WTC11 (cell line): ENCODE results near the gene RPS27. TPM values are rescaled to one million over a fixed set of nuclear protein-coding genes. Genes with fewer than 3 reads are reported as not detected.

Experiments used
- ATF1 ChIP-seq: sonication (generic); formaldehyde crosslinking; IDR thresholded peaks from 2 replicates; pipeline ENCODE4 v1.8.1; 2023; ENCODE audit warnings: mild to moderate bottlenecking, moderate library complexity, missing genetic modification reagents
- ATF2 ChIP-seq: sonication (generic); formaldehyde crosslinking; IDR thresholded peaks from 2 replicates; pipeline ENCODE4 v1.8.1; 2022; ENCODE audit warnings: low read depth, missing genetic modification reagents, borderline replicate concordance
- CBFB ChIP-seq: sonication (generic); formaldehyde crosslinking; IDR thresholded peaks from 2 replicates; pipeline ENCODE4 v1.8.1; 2022; ENCODE audit warnings: mild to moderate bottlenecking, low read depth, missing genetic modification reagents
- CREB1 ChIP-seq: sonication (generic); formaldehyde crosslinking; IDR thresholded peaks from 2 replicates; pipeline ENCODE4 v1.8.0; 2023; ENCODE audit warnings: mild to moderate bottlenecking, missing genetic modification reagents
- EMX1 ChIP-seq: fragments of 250-450 bp; sonication (Bioruptor Pico); IDR thresholded peaks from 2 replicates; pipeline ENCODE4 v1.8.0; 2021; ENCODE audit warnings: mild to moderate bottlenecking
- FOXJ3 ChIP-seq: sonication (generic); formaldehyde crosslinking; IDR thresholded peaks from 2 replicates; pipeline ENCODE4 v1.9.0; 2021; ENCODE audit warnings: missing genetic modification reagents, mild to moderate bottlenecking, borderline replicate concordance
- GTF2I ChIP-seq: fragments of 250-450 bp; sonication (Bioruptor Pico); conservative IDR thresholded peaks from 2 replicates; pipeline ENCODE4 v1.4.0; 2021; ENCODE audit warnings: mild to moderate bottlenecking
- JAZF1 ChIP-seq: fragments of 250-450 bp; sonication (Bioruptor Pico); IDR thresholded peaks from 2 replicates; pipeline ENCODE4 v1.9.0; 2021; ENCODE audit warnings: moderate library complexity, mild to moderate bottlenecking, inconsistent platforms
- NR2C2 ChIP-seq: sonication (generic); formaldehyde crosslinking; IDR thresholded peaks from 2 replicates; pipeline ENCODE4 v1.8.0; 2022; ENCODE audit warnings: mild to moderate bottlenecking, missing genetic modification reagents
- RELA ChIP-seq: sonication (generic); formaldehyde crosslinking; IDR thresholded peaks from 2 replicates; pipeline ENCODE4 v1.8.1; 2022; ENCODE audit warnings: missing genetic modification reagents, mild to moderate bottlenecking, borderline replicate concordance
- SMAD4 ChIP-seq: sonication (generic); formaldehyde crosslinking; IDR thresholded peaks from 2 replicates; pipeline ENCODE4 v1.8.0; 2022; ENCODE audit warnings: mild to moderate bottlenecking, missing genetic modification reagents
- SOX15 ChIP-seq: fragments of 250-450 bp; sonication (Bioruptor Pico); IDR thresholded peaks from 2 replicates; pipeline ENCODE4 v1.9.0; 2021; ENCODE audit warnings: mild to moderate bottlenecking
- TEAD1 ChIP-seq: sonication (generic); formaldehyde crosslinking; IDR thresholded peaks from 2 replicates; pipeline ENCODE4 v1.8.0; 2022; ENCODE audit warnings: mild to moderate bottlenecking, missing genetic modification reagents
- ZNF263 ChIP-seq: sonication (generic); formaldehyde crosslinking; IDR thresholded peaks from 2 replicates; pipeline ENCODE4 v1.8.1; 2022; ENCODE audit warnings: low read depth, mild to moderate bottlenecking, moderate library complexity, missing genetic modification reagents
- ZNF281 ChIP-seq: sonication (generic); formaldehyde crosslinking; IDR thresholded peaks from 2 replicates; pipeline ENCODE4 v1.8.0; 2023; ENCODE audit warnings: mild to moderate bottlenecking, missing genetic modification reagents
- ZNF416 ChIP-seq: fragments of 250-450 bp; sonication (Bioruptor Pico); IDR thresholded peaks from 2 replicates; pipeline ENCODE4 v1.9.0; 2021; ENCODE audit warnings: mild to moderate bottlenecking, inconsistent platforms
- ZNF423 ChIP-seq: fragments of 250-450 bp; sonication (Bioruptor Pico); IDR thresholded peaks from 2 replicates; pipeline ENCODE4 v2.1.2; 2022; ENCODE audit warnings: mild to moderate bottlenecking, moderate library complexity
- total RNA-seq: library from RNA; stranded (reverse); gene quantifications from 3 replicates; pipeline ENCODE4 v1.2.3, GENCODE V29; 2021
- TF ChIP-seq, protein P1 (sequence below): sonication (generic); formaldehyde crosslinking; IDR thresholded peaks from 2 replicates; pipeline ENCODE4 v1.8.1; 2023; ENCODE audit warnings: mild to moderate bottlenecking, moderate library complexity, missing genetic modification reagents
- TF ChIP-seq, protein P2 (sequence below): sonication (generic); formaldehyde crosslinking; IDR thresholded peaks from 2 replicates; pipeline ENCODE4 v1.8.0; 2022; ENCODE audit warnings: mild to moderate bottlenecking, missing genetic modification reagents
- TF ChIP-seq, protein P3 (sequence below): sonication (generic); formaldehyde crosslinking; IDR thresholded peaks from 2 replicates; pipeline ENCODE4 v1.8.0; 2022; ENCODE audit warnings: mild to moderate bottlenecking, missing genetic modification reagents
- TF ChIP-seq, protein P4 (sequence below): fragments of 250-450 bp; sonication (Bioruptor Pico); IDR thresholded peaks from 2 replicates; pipeline ENCODE4 v1.9.0; 2021; ENCODE audit warnings: moderate library complexity, mild to moderate bottlenecking, inconsistent platforms, borderline replicate concordance
- TF ChIP-seq, protein P5 (sequence below): fragments of 250-450 bp; sonication (Bioruptor Pico); IDR thresholded peaks from 2 replicates; pipeline ENCODE4 v1.8.0; 2021; ENCODE audit warnings: mild to moderate bottlenecking
- TF ChIP-seq, protein P6 (sequence below): sonication (generic); formaldehyde crosslinking; IDR thresholded peaks from 2 replicates; pipeline ENCODE4 v1.8.0; 2023; ENCODE audit warnings: missing genetic modification reagents
- TF ChIP-seq, protein P7 (sequence below): sonication (generic); formaldehyde crosslinking; IDR thresholded peaks from 2 replicates; pipeline ENCODE4 v1.8.1; 2023; ENCODE audit warnings: mild to moderate bottlenecking, missing genetic modification reagents

Gene RPS27
- total RNA-seq, 1 experiment from 2014 or later: 2,141 TPM

DNA sequence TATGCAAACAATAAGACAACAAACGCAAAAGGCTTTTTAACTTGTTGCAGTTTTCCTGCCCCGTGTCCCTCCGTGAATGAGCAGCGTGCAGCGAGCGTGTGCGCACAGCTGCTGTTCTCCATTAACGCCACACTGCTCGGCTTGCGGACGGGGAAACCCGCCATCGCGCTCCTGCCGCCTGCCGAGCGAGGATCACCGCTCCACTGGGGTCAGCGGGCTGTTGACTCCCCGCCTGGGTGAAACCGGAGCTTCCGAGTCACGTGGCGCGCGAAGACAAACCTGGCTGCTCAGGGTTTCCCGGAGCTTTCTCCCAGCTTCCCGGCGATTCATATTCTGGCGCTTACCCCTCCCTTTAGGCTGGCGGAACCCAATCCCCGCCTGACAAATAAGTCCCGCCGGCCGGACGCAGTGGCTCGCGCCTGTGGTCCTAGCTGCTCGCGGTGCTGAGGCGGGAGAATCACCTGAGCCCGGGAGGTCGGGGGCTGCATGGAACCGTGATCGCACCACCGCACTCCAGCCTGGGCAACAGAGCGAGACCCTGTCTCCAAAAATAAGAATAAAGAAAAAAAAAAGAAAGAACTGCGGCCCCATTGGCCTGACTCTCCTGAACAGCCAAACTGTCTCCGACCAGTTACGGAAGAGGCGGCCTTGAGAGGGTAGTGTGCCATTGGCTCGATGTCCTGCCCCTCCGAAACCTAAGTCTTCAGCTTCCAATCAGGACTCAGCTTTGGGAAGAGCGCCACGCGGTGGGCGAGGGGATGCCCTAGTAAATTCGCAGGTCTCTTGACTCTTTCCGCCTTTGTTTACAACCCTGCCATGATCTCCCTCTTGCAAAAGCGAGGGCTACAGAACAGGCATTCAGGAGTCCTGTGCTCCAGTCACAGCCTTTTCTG is 23.2 kb upstream of the RPS27 start, which contains the start of gene CREB3L4 (continued):
- TF ChIP-seq, protein P1, sequence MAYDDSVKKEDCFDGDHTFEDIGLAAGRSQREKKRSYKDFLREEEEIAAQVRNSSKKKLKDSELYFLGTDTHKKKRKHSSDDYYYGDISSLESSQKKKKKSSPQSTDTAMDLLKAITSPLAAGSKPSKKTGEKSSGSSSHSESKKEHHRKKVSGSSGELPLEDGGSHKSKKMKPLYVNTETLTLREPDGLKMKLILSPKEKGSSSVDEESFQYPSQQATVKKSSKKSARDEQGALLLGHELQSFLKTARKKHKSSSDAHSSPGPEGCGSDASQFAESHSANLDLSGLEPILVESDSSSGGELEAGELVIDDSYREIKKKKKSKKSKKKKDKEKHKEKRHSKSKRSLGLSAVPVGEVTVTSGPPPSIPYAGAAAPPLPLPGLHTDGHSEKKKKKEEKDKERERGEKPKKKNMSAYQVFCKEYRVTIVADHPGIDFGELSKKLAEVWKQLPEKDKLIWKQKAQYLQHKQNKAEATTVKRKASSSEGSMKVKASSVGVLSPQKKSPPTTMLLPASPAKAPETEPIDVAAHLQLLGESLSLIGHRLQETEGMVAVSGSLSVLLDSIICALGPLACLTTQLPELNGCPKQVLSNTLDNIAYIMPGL: peak; percentile 72; the same call in 1 of the 2 replicates
- TF ChIP-seq JAZF1 (CRISPR knock-in tag) (no peak), ZNF263 (CRISPR knock-in tag) (0 out of 2 replicates have a peak, but pooled peaks have one; percentile 54), CREB1 (CRISPR knock-in tag) (peak; percentile 64), CBFB (CRISPR knock-in tag) (peak; percentile 81; the same call in 1 of the 2 replicates), SOX15 (CRISPR knock-in tag) (no peak), ZNF416 (CRISPR knock-in tag) (no peak), ATF1 (CRISPR knock-in tag) (no peak; the same call in 1 of the 2 replicates), ZNF281 (CRISPR knock-in tag) (peak; percentile 85; the same call in 1 of the 2 replicates), ATF2 (CRISPR knock-in tag) (no peak), EMX1 (no peak), FOXJ3 (CRISPR knock-in tag) (no peak), RELA (peak; percentile 69; the same call in 1 of the 2 replicates), TEAD1 (CRISPR knock-in tag) (peak; percentile 80; the same call in 1 of the 2 replicates), NR2C2 (CRISPR knock-in tag) (no peak), SMAD4 (CRISPR knock-in tag) (peak; percentile 37; the same call in 1 of the 2 replicates), GTF2I (peak; percentile 97), ZNF423 (peak; percentile 34; the same call in 1 of the 2 replicates)
- TF ChIP-seq, protein P2, sequence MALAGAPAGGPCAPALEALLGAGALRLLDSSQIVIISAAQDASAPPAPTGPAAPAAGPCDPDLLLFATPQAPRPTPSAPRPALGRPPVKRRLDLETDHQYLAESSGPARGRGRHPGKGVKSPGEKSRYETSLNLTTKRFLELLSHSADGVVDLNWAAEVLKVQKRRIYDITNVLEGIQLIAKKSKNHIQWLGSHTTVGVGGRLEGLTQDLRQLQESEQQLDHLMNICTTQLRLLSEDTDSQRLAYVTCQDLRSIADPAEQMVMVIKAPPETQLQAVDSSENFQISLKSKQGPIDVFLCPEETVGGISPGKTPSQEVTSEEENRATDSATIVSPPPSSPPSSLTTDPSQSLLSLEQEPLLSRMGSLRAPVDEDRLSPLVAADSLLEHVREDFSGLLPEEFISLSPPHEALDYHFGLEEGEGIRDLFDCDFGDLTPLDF: 0 out of 2 replicates have a peak, but pooled peaks have one; percentile 63
- TF ChIP-seq, protein P3, sequence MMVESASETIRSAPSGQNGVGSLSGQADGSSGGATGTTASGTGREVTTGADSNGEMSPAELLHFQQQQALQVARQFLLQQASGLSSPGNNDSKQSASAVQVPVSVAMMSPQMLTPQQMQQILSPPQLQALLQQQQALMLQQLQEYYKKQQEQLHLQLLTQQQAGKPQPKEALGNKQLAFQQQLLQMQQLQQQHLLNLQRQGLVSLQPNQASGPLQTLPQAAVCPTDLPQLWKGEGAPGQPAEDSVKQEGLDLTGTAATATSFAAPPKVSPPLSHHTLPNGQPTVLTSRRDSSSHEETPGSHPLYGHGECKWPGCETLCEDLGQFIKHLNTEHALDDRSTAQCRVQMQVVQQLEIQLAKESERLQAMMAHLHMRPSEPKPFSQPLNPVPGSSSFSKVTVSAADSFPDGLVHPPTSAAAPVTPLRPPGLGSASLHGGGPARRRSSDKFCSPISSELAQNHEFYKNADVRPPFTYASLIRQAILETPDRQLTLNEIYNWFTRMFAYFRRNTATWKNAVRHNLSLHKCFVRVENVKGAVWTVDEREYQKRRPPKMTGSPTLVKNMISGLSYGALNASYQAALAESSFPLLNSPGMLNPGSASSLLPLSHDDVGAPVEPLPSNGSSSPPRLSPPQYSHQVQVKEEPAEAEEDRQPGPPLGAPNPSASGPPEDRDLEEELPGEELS (CRISPR knock-in tag): peak; percentile 96
- TF ChIP-seq, protein P4, sequence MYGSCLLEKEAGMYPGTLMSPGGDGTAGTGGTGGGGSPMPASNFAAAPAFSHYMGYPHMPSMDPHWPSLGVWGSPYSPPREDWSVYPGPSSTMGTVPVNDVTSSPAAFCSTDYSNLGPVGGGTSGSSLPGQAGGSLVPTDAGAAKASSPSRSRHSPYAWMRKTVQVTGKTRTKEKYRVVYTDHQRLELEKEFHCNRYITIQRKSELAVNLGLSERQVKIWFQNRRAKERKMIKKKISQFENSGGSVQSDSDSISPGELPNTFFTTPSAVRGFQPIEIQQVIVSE (CRISPR knock-in tag): no peak
- TF ChIP-seq, protein P5, sequence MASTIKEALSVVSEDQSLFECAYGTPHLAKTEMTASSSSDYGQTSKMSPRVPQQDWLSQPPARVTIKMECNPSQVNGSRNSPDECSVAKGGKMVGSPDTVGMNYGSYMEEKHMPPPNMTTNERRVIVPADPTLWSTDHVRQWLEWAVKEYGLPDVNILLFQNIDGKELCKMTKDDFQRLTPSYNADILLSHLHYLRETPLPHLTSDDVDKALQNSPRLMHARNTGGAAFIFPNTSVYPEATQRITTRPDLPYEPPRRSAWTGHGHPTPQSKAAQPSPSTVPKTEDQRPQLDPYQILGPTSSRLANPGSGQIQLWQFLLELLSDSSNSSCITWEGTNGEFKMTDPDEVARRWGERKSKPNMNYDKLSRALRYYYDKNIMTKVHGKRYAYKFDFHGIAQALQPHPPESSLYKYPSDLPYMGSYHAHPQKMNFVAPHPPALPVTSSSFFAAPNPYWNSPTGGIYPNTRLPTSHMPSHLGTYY: no peak
- TF ChIP-seq, protein P6, sequence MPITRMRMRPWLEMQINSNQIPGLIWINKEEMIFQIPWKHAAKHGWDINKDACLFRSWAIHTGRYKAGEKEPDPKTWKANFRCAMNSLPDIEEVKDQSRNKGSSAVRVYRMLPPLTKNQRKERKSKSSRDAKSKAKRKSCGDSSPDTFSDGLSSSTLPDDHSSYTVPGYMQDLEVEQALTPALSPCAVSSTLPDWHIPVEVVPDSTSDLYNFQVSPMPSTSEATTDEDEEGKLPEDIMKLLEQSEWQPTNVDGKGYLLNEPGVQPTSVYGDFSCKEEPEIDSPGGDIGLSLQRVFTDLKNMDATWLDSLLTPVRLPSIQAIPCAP (CRISPR knock-in tag): peak; percentile 85
- TF ChIP-seq, protein P7, sequence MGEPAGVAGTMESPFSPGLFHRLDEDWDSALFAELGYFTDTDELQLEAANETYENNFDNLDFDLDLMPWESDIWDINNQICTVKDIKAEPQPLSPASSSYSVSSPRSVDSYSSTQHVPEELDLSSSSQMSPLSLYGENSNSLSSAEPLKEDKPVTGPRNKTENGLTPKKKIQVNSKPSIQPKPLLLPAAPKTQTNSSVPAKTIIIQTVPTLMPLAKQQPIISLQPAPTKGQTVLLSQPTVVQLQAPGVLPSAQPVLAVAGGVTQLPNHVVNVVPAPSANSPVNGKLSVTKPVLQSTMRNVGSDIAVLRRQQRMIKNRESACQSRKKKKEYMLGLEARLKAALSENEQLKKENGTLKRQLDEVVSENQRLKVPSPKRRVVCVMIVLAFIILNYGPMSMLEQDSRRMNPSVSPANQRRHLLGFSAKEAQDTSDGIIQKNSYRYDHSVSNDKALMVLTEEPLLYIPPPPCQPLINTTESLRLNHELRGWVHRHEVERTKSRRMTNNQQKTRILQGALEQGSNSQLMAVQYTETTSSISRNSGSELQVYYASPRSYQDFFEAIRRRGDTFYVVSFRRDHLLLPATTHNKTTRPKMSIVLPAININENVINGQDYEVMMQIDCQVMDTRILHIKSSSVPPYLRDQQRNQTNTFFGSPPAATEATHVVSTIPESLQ (CRISPR knock-in tag): no peak
